GM12801 (cell line): ENCODE measurements around the gene FGF9.

ENCODE experiments used
- CTCF ChIP-seq: IDR thresholded peaks from one replicate; pipeline ENCODE4 v1.5.1; 2011; ENCODE audit warnings: control low read depth; ENCODE audit not compliant: insufficient read length; ENCODE audit errors: extremely low read depth

Gene FGF9

GRCh38 chr13:21695546-21695945 is 24.7 kb downstream of the FGF9 start:
- TF ChIP-seq CTCF: no peak

- TF ChIP-seq CTCF: no peak
Observed at GRCh38 chr13:21696865-21697448, 26.1 kb downstream of the FGF9 start.

- TF ChIP-seq CTCF: no peak
Observed at GRCh38 chr13:21698817-21699679, 28.2 kb downstream of the FGF9 start.

GRCh38 chr13:21701460-21701859 is 30.6 kb downstream of the FGF9 start:
- no peak for TF ChIP-seq CTCF

- no peak for TF ChIP-seq CTCF
Observed at GRCh38 chr13:21703846-21704245, 33.0 kb downstream of the FGF9 start.

GRCh38 chr13:21707586-21707985 is 36.7 kb downstream of the FGF9 start:
- no peak for TF ChIP-seq CTCF

- no peak for TF ChIP-seq CTCF
Observed at GRCh38 chr13:21709697-21710096, 38.8 kb downstream of the FGF9 start.
